ENCODE data around the gene EYS. TPM values are rescaled to one million over a fixed set of nuclear protein-coding genes. Genes with fewer than 3 reads are reported as not detected.

The EYS gene
- total and polyA plus RNA-seq, 2 donors from 2014 or later: not detected

- Histone ChIP-seq H3K4me3 (ENCODE audit: low read length in 3 of 3) (no peak overlapping the region), H3K27me3 (ENCODE audit: control insufficient read depth, insufficient read depth, low read length) (no peaks in the 10 kb centered on the region), H3K4me1 (ENCODE audit: control insufficient read depth in 2 of 3, insufficient read depth in 2 of 3, low read depth in 1 of 3, low read length in 3 of 3) (no peaks in the 10 kb centered on the region), H3K36me3 (ENCODE audit: control insufficient read depth in 2 of 3, insufficient read depth in 3 of 3, low read length in 3 of 3) (no peaks in the 10 kb centered on the region), H3K27ac (ENCODE audit: low read depth in 2 of 2, low read length in 2 of 2) (no peak overlapping the region), H3K9me3 (ENCODE audit: control insufficient read depth in 2 of 3, insufficient read depth in 1 of 3, low read length in 3 of 3) (no peaks in the 10 kb centered on the region), H3K9ac (ENCODE audit: low read length in 3 of 3) (no peak overlapping the region)
- DNase-seq (no peak), FAIRE-seq (no peak)
- intact Hi-C loops (cut with DNase I): no loop called here
- TF ChIP-seq, protein P1, sequence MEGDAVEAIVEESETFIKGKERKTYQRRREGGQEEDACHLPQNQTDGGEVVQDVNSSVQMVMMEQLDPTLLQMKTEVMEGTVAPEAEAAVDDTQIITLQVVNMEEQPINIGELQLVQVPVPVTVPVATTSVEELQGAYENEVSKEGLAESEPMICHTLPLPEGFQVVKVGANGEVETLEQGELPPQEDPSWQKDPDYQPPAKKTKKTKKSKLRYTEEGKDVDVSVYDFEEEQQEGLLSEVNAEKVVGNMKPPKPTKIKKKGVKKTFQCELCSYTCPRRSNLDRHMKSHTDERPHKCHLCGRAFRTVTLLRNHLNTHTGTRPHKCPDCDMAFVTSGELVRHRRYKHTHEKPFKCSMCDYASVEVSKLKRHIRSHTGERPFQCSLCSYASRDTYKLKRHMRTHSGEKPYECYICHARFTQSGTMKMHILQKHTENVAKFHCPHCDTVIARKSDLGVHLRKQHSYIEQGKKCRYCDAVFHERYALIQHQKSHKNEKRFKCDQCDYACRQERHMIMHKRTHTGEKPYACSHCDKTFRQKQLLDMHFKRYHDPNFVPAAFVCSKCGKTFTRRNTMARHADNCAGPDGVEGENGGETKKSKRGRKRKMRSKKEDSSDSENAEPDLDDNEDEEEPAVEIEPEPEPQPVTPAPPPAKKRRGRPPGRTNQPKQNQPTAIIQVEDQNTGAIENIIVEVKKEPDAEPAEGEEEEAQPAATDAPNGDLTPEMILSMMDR (IDR thresholded peaks at IDR 0.05; ENCODE audit: borderline replicate concordance, extremely low read depth, insufficient read depth): no peak
Measured at GRCh38 chr6:63998991-63999390, 1708.0 kb downstream of the EYS start.

DNA sequence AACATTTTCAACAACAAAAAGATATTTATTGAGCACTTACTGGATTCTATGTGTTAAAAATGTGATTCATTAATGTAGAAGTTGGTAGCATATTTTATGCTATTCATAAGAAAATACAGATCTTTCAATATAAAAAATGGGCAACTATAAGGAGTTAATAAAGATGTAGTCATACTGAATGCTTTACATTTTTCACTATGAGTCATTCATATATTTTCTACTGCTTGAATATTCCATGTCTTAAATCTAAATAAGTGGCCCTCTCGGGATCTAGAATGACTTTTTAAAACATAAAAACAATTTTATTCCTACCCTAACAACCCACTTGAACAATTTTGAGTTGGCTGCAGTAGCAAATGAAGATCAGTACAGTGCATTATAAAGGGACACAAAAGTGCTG lies 1709.3 kb downstream of the EYS start:
- H3K9ac ChIP-seq (ENCODE audit: low read length in 3 of 3): no peak overlapping the region
- no peaks in the 10 kb centered on the region for H3K4me1 ChIP-seq (ENCODE audit: control insufficient read depth in 2 of 3, insufficient read depth in 2 of 3, low read depth in 1 of 3, low read length in 3 of 3)
- no peaks in the 10 kb centered on the region for H3K27me3 ChIP-seq (ENCODE audit: control insufficient read depth, insufficient read depth, low read length)
- no peak overlapping the region for H3K4me3 ChIP-seq (ENCODE audit: low read length in 3 of 3)
- H3K36me3 ChIP-seq (ENCODE audit: control insufficient read depth in 2 of 3, insufficient read depth in 3 of 3, low read length in 3 of 3): no peaks in the 10 kb centered on the region
- H3K27ac ChIP-seq (ENCODE audit: low read depth in 2 of 2, low read length in 2 of 2): no peak overlapping the region
- intact Hi-C loops (cut with DNase I): no loop called here
- DNase-seq (no peak), FAIRE-seq (no peak)
- TF ChIP-seq, protein P1 (IDR thresholded peaks at IDR 0.05; ENCODE audit: borderline replicate concordance, extremely low read depth, insufficient read depth): no peak
- H3K9me3 ChIP-seq (ENCODE audit: control insufficient read depth in 2 of 3, insufficient read depth in 1 of 3, low read length in 3 of 3): no peaks in the 10 kb centered on the region

GRCh38 chr6:63997221-63997620 lies 1709.8 kb downstream of the EYS start:
- Histone ChIP-seq H3K4me3 (ENCODE audit: low read length in 3 of 3) (no peak overlapping the region), H3K27ac (ENCODE audit: low read depth in 2 of 2, low read length in 2 of 2) (no peak overlapping the region), H3K4me1 (ENCODE audit: control insufficient read depth in 2 of 3, insufficient read depth in 2 of 3, low read depth in 1 of 3, low read length in 3 of 3) (no peaks in the 10 kb centered on the region), H3K36me3 (ENCODE audit: control insufficient read depth in 2 of 3, insufficient read depth in 3 of 3, low read length in 3 of 3) (no peaks in the 10 kb centered on the region), H3K9me3 (ENCODE audit: control insufficient read depth in 2 of 3, insufficient read depth in 1 of 3, low read length in 3 of 3) (no peaks in the 10 kb centered on the region), H3K9ac (ENCODE audit: low read length in 3 of 3) (no peak overlapping the region), H3K27me3 (ENCODE audit: control insufficient read depth, insufficient read depth, low read length) (no peaks in the 10 kb centered on the region)
- intact Hi-C loops (cut with DNase I): no loop called here
- DNase-seq: no peak
- TF ChIP-seq, protein P1 (IDR thresholded peaks at IDR 0.05; ENCODE audit: borderline replicate concordance, extremely low read depth, insufficient read depth): no peak
- FAIRE-seq: no peak

GRCh38 chr6:63985223-63985622 lies 1721.8 kb downstream of the EYS start:
- no peak overlapping the region for H3K9ac ChIP-seq (ENCODE audit: low read length in 3 of 3)
- FAIRE-seq (no peak), DNase-seq (no peak)
- no peak overlapping the region for H3K4me3 ChIP-seq (ENCODE audit: low read length in 3 of 3)
- H3K36me3 ChIP-seq (ENCODE audit: control insufficient read depth in 2 of 3, insufficient read depth in 3 of 3, low read length in 3 of 3): no peaks in the 10 kb centered on the region
- H3K27me3 ChIP-seq (ENCODE audit: control insufficient read depth, insufficient read depth, low read length): no peaks in the 10 kb centered on the region
- H3K4me1 ChIP-seq (ENCODE audit: control insufficient read depth in 2 of 3, insufficient read depth in 2 of 3, low read depth in 1 of 3, low read length in 3 of 3): no peaks in the 10 kb centered on the region
- TF ChIP-seq, protein P1 (IDR thresholded peaks at IDR 0.05; ENCODE audit: borderline replicate concordance, extremely low read depth, insufficient read depth): no peak
- no peak overlapping the region for H3K27ac ChIP-seq (ENCODE audit: low read depth in 2 of 2, low read length in 2 of 2)
- intact Hi-C loops (cut with DNase I): no loop called here
- no peaks in the 10 kb centered on the region for H3K9me3 ChIP-seq (ENCODE audit: control insufficient read depth in 2 of 3, insufficient read depth in 1 of 3, low read length in 3 of 3)

All from kidney (tissue), 14 donors.